HG03159 (cell line): ENCODE results near the gene PAN3.
"Not testable (repeated sequence)": the region's sequence is repeated elsewhere in the genome, so short reads cannot be mapped to it uniquely, and the experiment has no call there.

Source experiments
- ATAC-seq: cut with Tn5 transposase; IDR thresholded peaks from one replicate; pipeline ENCODE4 v1.9.1; 2021; ENCODE audit warnings: mild to moderate bottlenecking, moderate library complexity; ENCODE audit not compliant: unreplicated experiment

PAN3 gene

DNA sequence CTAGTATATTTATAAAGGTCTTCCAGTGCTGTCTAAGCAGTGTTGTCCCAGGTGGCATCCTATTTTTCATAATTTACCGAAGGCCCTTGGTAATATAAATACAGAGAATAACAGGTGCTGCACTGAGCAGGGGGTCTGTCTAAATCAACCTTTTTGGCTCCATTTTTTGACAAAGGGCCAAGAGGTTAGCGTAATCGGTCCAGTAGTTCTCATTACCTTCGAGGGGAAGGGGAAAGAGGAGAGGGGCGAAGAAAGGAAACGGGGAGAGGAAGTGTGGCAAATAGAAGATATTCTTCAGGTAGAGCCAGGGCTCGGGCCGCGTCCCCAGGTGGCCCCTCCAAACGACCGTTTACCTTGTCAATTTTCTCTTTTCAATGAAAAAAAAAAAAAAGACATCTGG, 749 bp upstream of the PAN3 start:
- no peak for ATAC-seq

DNA sequence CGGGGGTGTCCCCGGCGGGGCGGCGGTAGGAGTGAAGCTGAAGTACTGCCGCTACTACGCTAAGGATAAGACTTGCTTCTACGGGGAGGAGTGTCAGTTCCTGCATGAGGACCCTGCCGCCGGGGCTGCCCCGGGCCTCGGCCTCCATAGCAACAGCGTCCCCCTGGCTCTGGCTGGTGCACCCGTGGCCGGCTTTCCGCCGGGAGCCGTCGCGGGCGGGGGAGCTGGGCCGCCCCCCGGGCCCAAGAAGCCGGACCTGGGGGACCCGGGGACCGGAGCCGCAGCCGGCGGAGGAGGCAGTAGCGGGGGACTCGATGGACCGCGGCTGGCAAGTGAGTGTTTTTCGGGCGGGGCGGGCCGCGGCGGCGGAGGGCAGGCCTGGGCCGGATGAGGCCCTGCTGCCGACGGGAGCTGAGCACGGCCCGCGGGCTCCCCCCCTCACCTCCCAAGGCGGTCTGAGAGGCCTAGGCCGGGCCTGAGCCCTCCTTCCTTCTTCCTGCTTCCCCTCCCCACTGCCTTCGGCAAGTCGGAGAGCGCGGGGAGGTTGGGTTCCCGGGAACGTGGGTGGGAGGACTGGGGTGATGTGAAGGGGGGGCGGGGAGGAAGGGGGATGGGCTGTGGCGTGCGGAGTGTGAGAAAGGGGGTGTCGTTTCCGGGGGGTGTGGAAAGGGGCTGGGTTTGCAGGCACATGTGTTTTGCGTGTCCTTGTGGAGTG, 568 bp downstream of the PAN3 start:
- ATAC-seq, result peak; percentile 44

DNA sequence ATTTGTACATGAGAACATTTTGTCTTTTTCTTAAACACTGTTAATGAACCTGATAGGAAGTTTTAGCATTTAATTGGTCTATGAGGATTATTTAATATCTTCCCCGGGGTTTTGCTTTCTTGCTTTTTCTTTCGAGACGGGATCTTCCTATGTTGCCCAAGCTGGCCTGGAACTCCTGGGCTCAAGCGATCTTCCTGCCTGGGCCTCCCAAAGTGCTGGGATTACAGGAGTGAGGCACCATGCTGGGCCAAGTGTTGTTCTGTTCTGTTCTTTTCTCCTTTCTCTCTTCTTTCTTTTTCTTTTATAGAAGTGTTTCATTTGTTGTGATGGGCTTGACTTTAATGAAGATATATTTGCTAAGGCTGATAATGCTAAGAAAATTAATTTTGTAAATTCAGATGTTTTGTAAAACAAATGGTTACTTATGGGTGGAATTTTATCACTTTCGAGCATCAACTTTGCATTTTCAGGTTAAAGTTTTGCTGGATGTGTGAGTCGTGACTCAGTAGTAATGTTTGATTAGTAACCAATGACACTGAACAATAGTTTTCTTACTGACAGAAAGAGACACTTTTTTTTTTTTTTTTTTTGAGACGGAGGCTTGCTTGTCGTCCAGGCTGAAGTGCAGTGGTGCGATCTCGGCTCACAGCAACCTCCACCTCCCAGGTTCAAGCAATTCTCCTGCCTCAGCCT, 2.2 kb downstream of the PAN3 start:
- no peak for ATAC-seq

DNA sequence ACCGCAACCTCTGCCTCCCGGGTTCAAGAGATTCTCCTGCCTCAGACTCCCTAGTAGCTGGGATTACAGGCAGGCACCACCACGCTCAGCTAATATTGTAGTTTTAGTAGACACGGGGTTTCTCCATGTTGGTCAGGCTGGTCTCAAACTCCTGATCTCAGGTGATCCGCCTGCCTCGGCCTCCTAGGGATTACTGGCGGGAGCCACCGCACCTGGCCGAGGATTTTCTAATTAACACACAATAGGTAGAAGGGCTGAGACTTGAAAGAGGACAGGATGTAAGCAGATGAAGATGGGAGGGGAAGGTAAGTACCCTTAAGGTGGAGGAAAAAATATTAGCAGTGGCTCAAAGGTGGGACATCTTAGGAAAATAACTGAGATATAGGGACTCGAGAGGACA, 3.2 kb downstream of the PAN3 start:
- not testable (repeated sequence) for ATAC-seq

DNA sequence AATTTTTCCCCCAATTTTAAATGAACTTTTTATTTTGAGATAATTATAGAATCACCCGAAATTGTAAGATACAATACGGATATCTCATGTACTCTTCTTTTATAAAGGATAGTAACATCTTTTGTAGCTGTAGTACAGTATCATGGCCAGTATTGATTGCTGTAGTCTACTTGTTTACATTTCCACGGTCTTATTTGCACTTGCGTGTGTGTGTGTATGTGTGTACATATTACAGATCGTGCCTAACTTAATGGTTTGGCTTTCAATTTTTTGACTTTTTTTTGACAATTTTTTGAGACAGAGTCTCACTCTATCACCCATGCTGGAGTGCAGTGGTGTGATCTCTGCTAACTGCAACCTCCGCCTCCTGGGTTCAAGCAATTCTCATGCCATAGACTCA, 6.7 kb downstream of the PAN3 start:
- ATAC-seq, result no peak

DNA sequence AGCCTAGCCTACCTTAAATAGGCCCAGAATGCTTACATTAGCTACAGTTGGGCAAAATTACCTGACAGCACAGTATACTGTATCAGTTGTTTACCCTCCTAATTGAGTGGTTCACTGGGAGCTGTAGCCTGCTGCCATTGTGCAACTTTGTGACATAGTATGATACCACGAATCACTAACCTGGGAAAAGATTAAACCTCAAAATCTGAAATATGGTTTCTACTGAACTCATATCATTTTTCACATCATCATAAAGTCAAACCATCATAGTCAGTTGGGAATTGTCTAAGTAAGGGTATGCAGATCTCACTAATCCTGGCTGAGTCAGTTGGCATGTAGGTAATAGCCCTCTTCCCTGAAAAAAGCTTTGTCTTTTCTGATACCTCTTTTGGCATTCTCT, 9.2 kb downstream of the PAN3 start:
- no peak for ATAC-seq

DNA sequence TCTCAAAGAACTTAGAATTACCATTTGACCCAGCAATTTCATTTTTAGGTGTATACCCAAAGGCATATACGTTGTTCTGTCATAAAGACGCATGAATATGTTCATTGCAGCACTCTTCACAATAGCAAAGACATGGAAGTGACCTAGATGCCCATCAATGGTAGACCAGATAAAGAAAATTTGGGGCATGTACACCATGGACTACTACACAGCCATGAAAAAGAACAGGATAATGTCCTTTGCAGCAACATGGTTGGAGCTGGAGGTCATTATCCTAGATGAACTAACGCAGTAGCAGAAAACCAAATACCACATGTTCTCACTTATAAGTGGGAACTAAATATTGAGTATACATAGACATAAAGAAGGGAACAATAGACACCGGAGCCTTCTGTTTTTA, 20.7 kb downstream of the PAN3 start:
- no peak for ATAC-seq

DNA sequence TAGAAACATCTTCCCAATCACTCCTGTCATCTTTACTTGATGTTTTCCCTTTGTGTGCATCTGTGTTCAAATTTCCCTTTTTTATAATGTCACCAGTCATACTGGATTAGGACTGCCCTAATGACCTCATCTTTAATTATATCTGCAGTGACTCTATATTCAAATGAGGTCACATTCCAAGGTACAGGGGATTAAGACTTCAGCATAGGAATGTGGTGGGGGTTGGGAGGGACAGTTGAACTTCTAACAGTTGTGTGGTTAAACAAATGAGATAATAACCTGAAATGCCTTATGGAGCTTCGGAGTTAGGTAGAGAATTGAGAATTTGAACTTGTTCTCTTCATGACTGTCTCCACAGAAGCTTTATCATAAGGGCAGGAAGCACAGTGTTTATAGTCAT, 23.0 kb downstream of the PAN3 start:
- no peak for ATAC-seq

DNA sequence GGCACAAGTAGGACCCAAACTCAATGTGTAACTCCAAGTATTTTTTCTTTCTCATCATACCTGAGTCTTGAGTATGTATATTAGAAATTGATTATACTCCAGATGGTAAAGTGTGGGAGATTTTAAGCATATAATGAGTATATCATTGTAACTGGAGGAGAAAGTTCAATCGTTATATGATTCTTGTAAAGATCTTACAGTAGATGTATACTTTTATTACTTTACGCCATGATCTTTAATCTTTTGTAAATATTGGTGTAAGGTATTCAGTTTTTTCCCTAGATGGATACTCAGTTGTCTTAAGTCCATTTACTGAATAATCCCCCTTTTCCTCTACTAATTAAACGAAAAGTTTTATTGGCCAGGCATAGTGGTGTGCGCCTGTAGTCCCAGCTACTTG, 25.2 kb downstream of the PAN3 start:
- no peak for ATAC-seq

DNA sequence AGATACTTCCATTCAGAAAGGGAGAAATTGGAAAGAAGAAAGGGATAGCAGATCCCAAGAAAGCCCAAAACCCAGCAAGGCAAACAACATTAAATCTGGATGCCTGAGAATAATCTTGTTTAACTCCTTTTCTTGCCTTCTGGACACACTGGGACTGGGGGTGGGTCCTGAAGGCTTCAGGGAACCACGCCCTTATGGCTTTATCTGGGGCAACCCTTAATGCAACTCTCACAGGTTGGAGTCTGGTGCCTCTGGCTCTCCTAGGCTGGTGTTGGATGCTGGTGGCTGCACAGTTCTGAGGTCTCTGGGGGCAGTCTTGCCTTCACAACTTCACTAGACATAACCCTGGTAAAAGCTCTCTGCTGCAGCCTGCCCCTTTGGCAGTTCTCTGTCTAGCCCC, 27.9 kb downstream of the PAN3 start:
- no peak for ATAC-seq

DNA sequence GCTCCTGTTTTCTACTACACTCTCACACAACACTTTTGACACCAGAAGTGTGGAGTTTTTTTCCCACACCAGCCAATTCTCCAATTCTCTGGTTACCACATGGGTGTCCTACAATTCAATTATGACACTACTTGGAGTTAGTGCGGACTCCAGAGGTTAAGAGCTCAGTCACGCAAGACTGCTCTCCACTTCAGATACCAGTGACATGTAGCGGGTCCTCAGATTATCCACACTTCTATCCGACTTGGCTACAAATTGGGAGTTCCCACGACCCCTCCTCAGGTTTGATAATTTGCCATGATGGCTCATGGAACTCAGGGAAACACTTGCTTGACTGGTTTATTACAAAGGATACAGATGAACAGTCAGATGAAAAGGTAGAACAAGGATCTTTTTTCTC, 32.9 kb downstream of the PAN3 start:
- ATAC-seq, result no peak

DNA sequence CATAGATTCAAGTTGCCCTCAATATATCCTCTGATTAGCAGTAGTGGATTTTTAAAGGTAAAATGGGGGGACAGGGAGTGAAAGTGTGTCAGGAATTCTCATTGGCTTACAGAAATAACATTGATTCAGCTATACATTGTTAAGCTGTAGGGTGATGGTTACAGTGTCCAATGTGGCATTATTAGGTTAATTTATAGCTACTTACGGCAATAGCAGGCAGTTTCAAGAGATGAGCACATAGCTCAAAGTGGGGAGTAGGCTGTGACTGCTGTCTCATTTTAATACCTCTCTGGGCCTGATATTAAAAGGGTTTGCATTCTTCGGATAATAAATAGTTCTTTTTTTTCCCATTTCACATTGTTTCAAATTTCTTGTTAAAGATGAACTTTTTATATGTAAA, 34.6 kb downstream of the PAN3 start:
- ATAC-seq, result no peak

DNA sequence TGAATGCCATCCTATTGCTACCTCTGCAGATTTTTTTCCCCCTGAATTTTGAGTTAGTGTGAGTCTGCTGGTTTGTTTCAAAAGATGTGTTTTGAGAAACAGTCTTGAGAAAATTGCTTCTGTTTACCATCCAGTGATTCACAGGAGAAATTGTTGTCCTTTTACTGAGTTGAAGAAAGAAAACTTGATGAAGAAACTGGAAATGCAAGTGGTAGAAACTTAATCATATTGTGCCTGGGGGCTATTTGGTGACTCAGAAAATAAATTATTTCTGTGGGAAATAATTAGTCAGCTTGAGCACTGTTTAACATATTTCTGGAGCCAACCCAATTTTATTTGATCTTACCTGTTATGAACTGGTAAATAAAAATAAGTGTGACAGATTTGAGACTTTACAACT, 35.4 kb downstream of the PAN3 start:
- no peak for ATAC-seq

DNA sequence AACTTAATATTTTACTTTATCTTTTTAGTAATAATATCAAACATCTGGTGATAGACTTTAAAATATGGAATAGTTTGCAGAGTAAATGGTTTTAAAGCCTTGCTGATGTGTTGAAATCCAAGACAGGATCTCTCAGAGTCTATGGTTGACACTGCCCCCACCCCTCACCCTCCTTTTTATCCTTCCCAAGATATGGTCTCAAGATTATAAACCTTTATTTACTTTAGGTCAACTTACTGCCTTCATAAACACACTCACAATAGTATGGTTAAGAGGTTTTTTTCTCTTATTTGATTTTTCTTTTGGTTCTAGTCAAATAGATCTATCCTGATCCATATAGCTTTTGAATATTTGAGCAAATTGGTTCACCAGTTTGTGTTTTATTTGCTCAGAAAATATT, 39.0 kb downstream of the PAN3 start:
- no peak for ATAC-seq

DNA sequence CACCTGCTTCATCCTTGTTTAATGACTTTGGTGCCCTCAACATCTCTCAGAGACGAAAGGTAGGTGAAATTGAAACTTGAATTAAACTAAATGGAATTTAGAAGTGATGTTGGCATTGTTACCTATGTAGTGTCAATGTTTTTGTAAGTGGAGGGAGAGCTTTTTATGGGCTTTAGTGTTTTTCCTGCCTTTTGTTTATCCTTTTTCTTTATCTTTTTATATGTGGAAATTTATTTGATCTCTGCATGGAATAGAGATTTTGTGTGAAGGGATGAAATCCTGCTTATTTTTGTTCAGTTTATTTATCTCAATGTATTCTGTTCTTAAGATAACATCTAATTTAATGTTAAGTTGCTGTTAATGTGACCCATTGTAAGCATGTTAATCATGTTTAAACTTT, 39.5 kb downstream of the PAN3 start:
- no peak for ATAC-seq

DNA sequence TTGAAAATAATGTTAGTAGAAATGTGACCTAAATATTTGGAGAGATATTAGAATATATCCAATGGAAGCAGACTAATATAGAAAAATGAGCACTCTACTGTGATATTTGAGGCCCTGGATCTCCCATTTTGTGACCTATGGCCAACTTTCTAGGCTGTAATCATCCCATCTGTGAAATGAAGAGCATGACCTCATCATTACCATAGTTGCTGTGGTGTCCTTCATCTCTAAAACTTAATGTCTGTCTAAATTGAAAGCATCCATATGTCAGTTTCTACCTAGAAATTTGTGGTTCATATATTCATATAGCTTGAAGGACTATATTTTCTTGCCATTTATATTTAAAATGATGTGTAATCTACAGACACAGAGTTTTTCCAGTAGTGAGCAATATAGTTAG, 41.6 kb downstream of the PAN3 start:
- ATAC-seq, result no peak

DNA sequence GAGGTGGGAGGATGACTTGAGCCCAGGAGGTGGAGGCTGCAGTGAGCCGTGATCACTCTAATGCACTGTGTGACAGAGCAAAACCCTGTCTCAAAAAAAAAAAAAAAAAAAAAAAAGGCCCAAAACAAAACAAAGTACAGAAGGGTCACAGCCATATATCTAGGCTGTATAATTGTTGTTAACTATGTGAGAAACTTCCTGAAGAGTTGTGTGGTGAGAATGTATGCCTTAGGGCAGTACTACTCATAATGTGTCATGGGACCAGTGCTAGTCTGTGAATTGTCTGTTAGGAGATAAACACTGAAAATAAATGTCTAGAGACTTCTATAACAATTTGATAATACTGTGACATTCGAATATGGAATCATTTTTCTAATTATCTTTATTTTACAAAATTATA, 43.1 kb downstream of the PAN3 start:
- ATAC-seq, result no peak

DNA sequence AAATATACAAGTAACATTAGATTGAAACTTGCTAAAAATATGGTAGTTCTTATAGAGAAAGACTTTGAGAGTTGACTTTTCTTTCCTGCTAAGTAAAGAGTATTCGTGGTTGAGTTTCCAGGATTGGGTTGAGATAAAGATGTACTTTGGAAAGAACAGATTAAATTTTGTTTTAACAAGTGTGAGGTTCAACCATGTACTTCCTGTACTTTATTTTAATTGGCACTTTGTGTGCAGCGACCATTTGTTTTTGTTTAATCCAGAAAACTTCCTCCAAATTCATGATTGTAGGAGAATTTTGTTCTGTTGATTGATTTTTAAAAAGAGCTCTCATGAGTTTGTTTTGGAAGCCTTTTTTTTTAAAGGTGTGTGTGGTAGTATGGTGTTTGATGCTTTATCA, 46.9 kb downstream of the PAN3 start:
- ATAC-seq, result no peak

DNA sequence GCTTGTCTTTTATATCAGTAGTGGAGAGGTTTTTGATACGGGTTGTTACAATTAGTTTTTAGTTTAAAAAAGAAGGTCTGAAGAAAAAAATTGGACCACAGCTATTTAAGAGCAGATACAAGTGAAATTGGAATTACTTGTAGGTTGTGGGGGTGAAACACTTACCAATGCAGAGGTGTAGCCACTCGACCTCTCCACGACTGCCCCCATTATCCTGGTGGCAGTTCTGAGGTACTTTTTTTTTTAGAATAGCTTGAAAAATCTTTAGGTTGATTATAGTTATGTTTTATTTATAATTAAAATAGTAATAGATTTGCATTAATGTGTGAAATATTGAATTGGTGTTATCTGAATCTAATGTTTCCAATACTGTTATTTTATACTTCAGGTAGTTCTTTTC, 60.7 kb downstream of the PAN3 start:
- ATAC-seq, result no peak

DNA sequence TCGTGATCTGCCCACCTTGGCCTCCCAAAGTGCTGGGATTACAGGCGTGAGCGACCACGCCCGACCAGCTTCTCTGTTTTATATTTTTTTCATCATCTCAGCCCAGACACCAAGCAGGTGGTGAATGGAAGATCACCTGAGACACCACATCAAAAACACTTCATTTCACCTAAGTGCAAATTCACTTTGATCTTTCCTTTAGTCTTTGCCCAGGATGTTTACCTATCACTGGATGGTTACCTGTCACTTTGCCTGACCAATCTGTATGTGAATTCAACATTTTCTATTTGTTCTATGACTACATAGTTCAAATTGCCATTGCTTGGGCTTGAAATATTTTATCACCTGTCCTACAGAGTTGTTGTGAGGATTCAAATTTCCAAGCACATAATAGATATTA, 65.7 kb downstream of the PAN3 start:
- no peak for ATAC-seq

DNA sequence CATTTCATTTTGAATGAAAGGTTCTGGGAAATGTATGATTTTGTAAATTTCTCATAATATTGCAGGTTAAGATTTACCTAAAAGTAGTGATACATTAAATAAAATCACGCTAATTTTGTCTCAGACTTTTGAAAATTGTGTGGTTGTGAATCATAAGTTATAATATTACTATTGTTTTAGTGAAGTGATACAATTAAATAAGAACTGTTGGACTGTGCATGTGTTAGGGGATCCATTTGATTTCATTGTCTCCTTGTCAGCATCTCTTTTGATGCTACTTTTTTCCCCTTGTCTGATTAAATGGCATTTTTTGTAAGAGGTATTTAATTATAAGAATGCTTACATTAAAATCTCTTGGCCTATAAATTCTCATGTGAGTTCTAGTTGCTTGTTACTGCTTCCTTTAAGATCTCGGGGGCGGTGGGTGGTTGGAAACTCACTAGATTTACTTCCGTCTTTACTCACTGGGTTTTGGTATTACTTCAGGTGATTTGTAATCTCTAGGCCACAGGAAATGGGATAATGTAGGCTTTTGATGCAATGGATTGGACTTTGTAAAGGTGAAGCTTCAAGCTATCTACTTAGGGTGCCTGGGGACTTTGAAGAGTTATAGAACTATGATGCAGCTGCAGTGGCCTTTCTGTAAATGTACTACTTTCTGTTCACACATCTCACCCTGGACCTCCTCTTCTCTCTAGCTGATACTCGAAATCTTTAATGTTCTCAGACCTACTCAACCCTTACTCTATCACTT, 66.5 kb downstream of the PAN3 start:
- ATAC-seq, result no peak

DNA sequence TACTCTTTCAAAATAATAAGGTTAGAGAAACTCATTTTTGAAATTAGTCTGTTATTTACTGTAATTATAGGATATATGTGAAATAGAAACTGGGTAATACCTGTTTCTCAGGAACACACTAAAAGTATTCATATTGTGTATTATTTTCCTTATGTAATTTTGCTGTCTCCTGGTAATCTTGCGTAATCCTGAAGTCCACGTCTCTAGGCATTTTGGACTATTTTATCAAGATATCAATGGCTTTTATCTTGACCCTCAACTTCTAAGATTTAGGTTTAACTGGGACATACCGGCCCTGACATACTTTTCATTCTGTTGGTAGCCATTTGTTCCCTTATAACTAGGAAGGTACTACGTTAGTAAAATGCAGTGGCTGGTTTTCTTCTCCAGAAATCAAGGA, 80.3 kb downstream of the PAN3 start:
- no peak for ATAC-seq
